HCT116 (cell line): ENCODE results near the gene SPRR2B. TPM values are rescaled to one million over a fixed set of nuclear protein-coding genes. Genes with fewer than 3 reads are reported as not detected.

Experiments used
- ATAC-seq: fragments of 200-7000 bp; cut with Tn5 transposase; 2 replicates; pipeline ENCODE4 v1.9.1; 2020; ENCODE audit warnings: mild to moderate bottlenecking, moderate library complexity
- Bru-seq: library from RNA; stranded (reverse); fragments of 400-500 nt; gene quantifications from one replicate; lab custom pipeline; 2021; lab: Mats Ljungman, UMichigan
- BruChase-seq, 2 experiments: library from RNA; stranded (reverse); fragments of 400-500 nt; gene quantifications; one replicate each; lab custom pipeline; 2021; lab: Mats Ljungman, UMichigan
- BruUV-seq: library from RNA; stranded (reverse); fragments of 400-500 nt; replicated peaks from 2 replicates; lab custom pipeline; 2021; lab: Mats Ljungman, UMichigan
- CTCF ChIA-PET: fragments of 300-600 bp; sonication (Branson Sonifier 250); formaldehyde crosslinking; loops from one replicate; lab custom pipeline; 2021; ENCODE audit warnings: antibody characterized with exemption; lab: Charles Lee
- POLR2A ChIA-PET: fragments of 300-600, 350-600 bp; sonication (Branson Sonifier 250); formaldehyde crosslinking; loops from one replicate; lab custom pipeline; 2021; ENCODE audit warnings: antibody characterized with exemption; lab: Charles Lee
- RAD21 ChIA-PET, 2 experiments: fragments of 300-600 bp; sonication (Branson Sonifier 250); formaldehyde crosslinking; loops; one replicate each; lab custom pipeline; 2023; ENCODE audit warnings: low total read pairs in 2 of 2; ENCODE audit not compliant: uncharacterized antibody in 2 of 2, unreplicated experiment in 2 of 2, low non-redundant PET in 1 of 2; lab: Charles Lee
- DNase-seq: peaks from one replicate; pipeline ENCODE4 v3.0.0-alpha.2; 2010; ENCODE audit warnings: low read depth, low spot score
- H2AFZ ChIP-seq: fragments of 200-600 bp; shearing (Covaris generic), sonication (generic); 2 replicates; pipeline ENCODE4 v1.6.1; 2017; ENCODE audit warnings: low read depth, mixed run types, mixed read lengths, antibody characterized with exemption, low read length; ENCODE audit not compliant: poor library complexity, severe bottlenecking
- H3K27ac ChIP-seq: 2 replicates; pipeline ENCODE4 v1.5.1; 2012; ENCODE audit warnings: low read depth, low read length
- H3K27me3 ChIP-seq: fragments of 200-600 bp; sonication (generic); 2 replicates; pipeline ENCODE4 v1.6.1; 2016; ENCODE audit warnings: mixed run types, low read length, mixed read lengths; ENCODE audit not compliant: insufficient read depth
- H3K36me3 ChIP-seq, 2 experiments: fragments of 200-500 bp in 1 of 2; fragments of 200-600 bp in 1 of 2; sonication (Bioruptor generic) in 1 of 2; sonication (generic) in 1 of 2; 2 replicates each; pipeline versions ENCODE4 v1.5.1 to v1.6.1; 2014 to 2016; ENCODE audit warnings: low read length in 2 of 2, inconsistent platforms in 1 of 2, mixed read lengths in 1 of 2, mixed run types in 1 of 2; ENCODE audit not compliant: insufficient read depth in 2 of 2, control insufficient read depth in 1 of 2
- H3K4me1 ChIP-seq, 2 experiments: fragments of 200-600 bp in 1 of 2; sonication (generic) in 1 of 2; 2 replicates each; pipeline versions ENCODE4 v1.5.1 to v1.6.1; 2012 to 2017; ENCODE audit warnings: low read length in 2 of 2, inconsistent platforms in 1 of 2, mild to moderate bottlenecking in 1 of 2, mixed read lengths in 1 of 2, mixed run types in 1 of 2, moderate library complexity in 1 of 2; ENCODE audit not compliant: insufficient read depth in 2 of 2, control insufficient read depth in 1 of 2
- H3K4me2 ChIP-seq: fragments of 200-600 bp; sonication (generic); 2 replicates; pipeline ENCODE4 v1.6.1; 2017; ENCODE audit warnings: mixed run types, low read length, mixed read lengths
- H3K4me3 ChIP-seq, 2 experiments: fragments of 200-600 bp in 1 of 2; sonication (generic) in 1 of 2; replicated peaks in 1 of 2; 2 replicates each; pipeline ENCODE4 v1.5.1; 2011 to 2016; ENCODE audit warnings: low read length in 2 of 2, control low read depth in 1 of 2, low read depth in 1 of 2, mild to moderate bottlenecking in 1 of 2, mixed read lengths in 1 of 2, mixed run types in 1 of 2
- H3K79me2 ChIP-seq: fragments of 200-600 bp; sonication (generic); 2 replicates; pipeline ENCODE4 v1.6.1; 2017; ENCODE audit warnings: mild to moderate bottlenecking, mixed run types, low read length, moderate library complexity, mixed read lengths; ENCODE audit not compliant: insufficient read depth
- H3K9ac ChIP-seq: fragments of 200-600 bp; sonication (generic); 2 replicates; pipeline ENCODE4 v1.6.1; 2016; ENCODE audit warnings: low read length, mixed read lengths
- H3K9me2 ChIP-seq: fragments of 200-600 bp; sonication (generic), shearing (Covaris generic); 2 replicates; pipeline ENCODE4 v1.6.1; 2017; ENCODE audit warnings: mixed run types, mild to moderate bottlenecking, moderate library complexity; ENCODE audit not compliant: insufficient read depth
- H3K9me3 ChIP-seq, 2 experiments: fragments of 200-500 bp in 1 of 2; fragments of 200-600 bp in 1 of 2; sonication (Bioruptor generic) in 1 of 2; sonication (generic) in 1 of 2; 2 replicates each; pipeline ENCODE4 v1.6.1; 2014 to 2017; ENCODE audit warnings: low read length in 2 of 2, mixed read lengths in 2 of 2, inconsistent platforms in 1 of 2, low read depth in 1 of 2, mild to moderate bottlenecking in 1 of 2, mixed run types in 1 of 2, moderate library complexity in 1 of 2; ENCODE audit not compliant: control insufficient read depth in 1 of 2, insufficient read depth in 1 of 2
- H4K20me1 ChIP-seq: fragments of 200-600 bp; sonication (generic), shearing (Covaris generic); 2 replicates; pipeline ENCODE4 v1.6.1; 2017; ENCODE audit warnings: mixed run types, mild to moderate bottlenecking, moderate library complexity; ENCODE audit not compliant: insufficient read depth
- CTCF ChIP-seq, 3 experiments: fragments of 200-600 bp in 1 of 3; sonication (generic) in 1 of 3; IDR thresholded peaks in 2 of 3; conservative IDR thresholded peaks in 1 of 3; 2 replicates each; pipeline ENCODE4 v1.5.1; 2012 to 2017; ENCODE audit warnings: low read depth in 2 of 3, low read length in 2 of 3, antibody characterized with exemption in 1 of 3, borderline replicate concordance in 1 of 3, control low read depth in 1 of 3, mild to moderate bottlenecking in 1 of 3, mixed read lengths in 1 of 3, mixed run types in 1 of 3, moderate library complexity in 1 of 3; ENCODE audit not compliant: insufficient read depth in 1 of 3
- EGR1 ChIP-seq: IDR thresholded peaks from 2 replicates; pipeline ENCODE4 v1.6.1; 2012; ENCODE audit warnings: low read depth
- EZH2 ChIP-seq: fragments of 200-600 bp; sonication (generic); IDR thresholded peaks from 2 replicates; pipeline ENCODE4 v1.6.1; 2017; ENCODE audit warnings: antibody characterized with exemption, mixed run types
- FOSL1 ChIP-seq: IDR thresholded peaks from 2 replicates; pipeline ENCODE4 v1.6.1; 2012; ENCODE audit warnings: low read depth
- JUND ChIP-seq: IDR thresholded peaks from 2 replicates; pipeline ENCODE4 v1.6.1; 2012
- RAD21 ChIP-seq: IDR thresholded peaks from 2 replicates; pipeline ENCODE4 v1.6.1; 2012; ENCODE audit warnings: low read depth, mild to moderate bottlenecking
- SIN3A ChIP-seq: IDR thresholded peaks from 2 replicates; pipeline ENCODE4 v1.6.1; 2012; ENCODE audit warnings: low read depth
- SP1 ChIP-seq: IDR thresholded peaks from 2 replicates; pipeline ENCODE4 v1.6.1; 2012; ENCODE audit warnings: low read depth
- TCF7L2 ChIP-seq: IDR thresholded peaks from 2 replicates; pipeline ENCODE4 v1.7.0; 2011; ENCODE audit warnings: borderline replicate concordance, inconsistent platforms; ENCODE audit not compliant: insufficient read depth, insufficient read length; ENCODE audit errors: extremely low read depth
- ZBTB33 ChIP-seq: IDR thresholded peaks from 2 replicates; pipeline ENCODE4 v1.6.1; 2011; ENCODE audit warnings: mild to moderate bottlenecking, low read length, moderate library complexity; ENCODE audit not compliant: insufficient replicate concordance; ENCODE audit errors: extremely low read depth
- ZFX ChIP-seq: fragments of 450-650 bp; IDR thresholded peaks from 2 replicates; pipeline ENCODE4 v1.6.1; 2017
- ZNF274 ChIP-seq: fragments of 200-500 bp; sonication (Bioruptor generic); IDR thresholded peaks from 2 replicates; pipeline ENCODE4 v1.6.1; 2014; ENCODE audit warnings: mild to moderate bottlenecking, low read depth, low read length, inconsistent platforms
- intact Hi-C: fragments of 100-400 bp; cut with micrococcal nuclease; formaldehyde crosslinking; loops from 2 replicates; pipeline ENCODE4 v1.10.0; 2022
- long read RNA-seq: library from polyadenylated mRNA; unstranded; transcript quantifications from one replicate; pipeline ENCODE4 v2.0.0, GENCODE V29; 2021; ENCODE audit not compliant: unreplicated experiment
- polyA plus RNA-seq: library from polyadenylated mRNA; unstranded; fragments of >200 nt; gene quantifications from 2 replicates; pipeline ENCODE4 v1.2.1, GENCODE V29; 2012; ENCODE audit warnings: missing spikeins
- total RNA-seq: library from RNA; stranded (reverse); gene quantifications from one replicate; pipeline ENCODE4 v1.2.1, GENCODE V29; 2021; ENCODE audit not compliant: unreplicated experiment
- TF ChIP-seq, protein P1 (sequence below): IDR thresholded peaks from 2 replicates; pipeline ENCODE4 v1.6.1; 2012; ENCODE audit warnings: low read depth

Gene SPRR2B
- total RNA-seq (not detected), Bru-seq, nascent RNA (not detected), BruChase-seq, experiment 1, labeled RNA remaining after a 6-hour chase (not detected), BruChase-seq, experiment 2, labeled RNA remaining after a 2-hour chase (not detected)
- not detected in 2 replicates for polyA plus RNA-seq
- long read RNA-seq: 0 reads

DNA sequence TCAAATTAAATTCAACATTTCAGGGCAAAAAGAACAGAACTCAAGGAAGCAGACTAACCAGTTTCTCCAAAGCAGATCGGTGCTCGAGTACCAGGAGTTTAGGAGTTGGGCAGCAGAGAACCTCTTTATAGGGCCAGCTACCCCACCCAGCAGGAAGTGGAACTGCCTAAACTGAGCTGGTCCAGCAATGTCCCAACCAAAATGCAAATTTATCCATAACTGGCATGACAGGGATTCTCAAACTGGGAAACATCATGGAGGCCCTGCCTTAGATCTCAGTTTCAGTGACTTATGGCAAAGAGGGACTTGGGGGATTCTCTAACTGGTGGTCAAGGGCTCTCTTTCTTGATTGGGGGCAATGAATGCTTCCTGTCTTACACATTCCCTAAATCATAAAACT, at the start of gene SPRR2B:
SPRR2B (minus strand) TSS at position 101 of the 400 bp plus-strand sequence. CDS start 772 bp downstream, outside the sequence.
- intact Hi-C loops: no loop called here
- BruUV-seq: no TSS peak
- ChIA-PET RAD21 (no interaction called here), CTCF (no interaction called here), POLR2A (no interaction called here)
- Histone ChIP-seq H3K4me2 (no peak within 1 kb of the TSS), H3K4me1 (no peaks in the 10 kb centered on the region), H4K20me1 (no peaks in the 10 kb centered on the region), H3K36me3 (no peaks in the 10 kb centered on the region), H3K4me3 (no peak within 1 kb of the TSS), H3K79me2 (no peaks in the 10 kb centered on the region), H3K9me2 (no peaks in the 10 kb centered on the region), H3K27me3 (peaks cover 24% of the 10 kb centered on the region), H3K9ac (no peak within 1 kb of the TSS)
- no peak for ATAC-seq
- TF ChIP-seq JUND: no peak
- TF ChIP-seq TCF7L2: no peak
- no peak for TF ChIP-seq ZBTB33
- no peak for TF ChIP-seq EZH2
- TF ChIP-seq FOSL1: no peak
- TF ChIP-seq ZNF274: no peak
- no peak for TF ChIP-seq ZFX
- no peak for TF ChIP-seq SP1
- no peak for TF ChIP-seq CTCF (IDR thresholded peaks at IDR 0.05 in 2 of 3, conservative IDR thresholded peaks at IDR 0.05 in 1 of 3; ENCODE audit: borderline replicate concordance in 1 of 3, insufficient read depth in 1 of 3, low read depth in 2 of 3, low read length in 2 of 3)
- no peak for TF ChIP-seq SIN3A
- TF ChIP-seq, protein P1, sequence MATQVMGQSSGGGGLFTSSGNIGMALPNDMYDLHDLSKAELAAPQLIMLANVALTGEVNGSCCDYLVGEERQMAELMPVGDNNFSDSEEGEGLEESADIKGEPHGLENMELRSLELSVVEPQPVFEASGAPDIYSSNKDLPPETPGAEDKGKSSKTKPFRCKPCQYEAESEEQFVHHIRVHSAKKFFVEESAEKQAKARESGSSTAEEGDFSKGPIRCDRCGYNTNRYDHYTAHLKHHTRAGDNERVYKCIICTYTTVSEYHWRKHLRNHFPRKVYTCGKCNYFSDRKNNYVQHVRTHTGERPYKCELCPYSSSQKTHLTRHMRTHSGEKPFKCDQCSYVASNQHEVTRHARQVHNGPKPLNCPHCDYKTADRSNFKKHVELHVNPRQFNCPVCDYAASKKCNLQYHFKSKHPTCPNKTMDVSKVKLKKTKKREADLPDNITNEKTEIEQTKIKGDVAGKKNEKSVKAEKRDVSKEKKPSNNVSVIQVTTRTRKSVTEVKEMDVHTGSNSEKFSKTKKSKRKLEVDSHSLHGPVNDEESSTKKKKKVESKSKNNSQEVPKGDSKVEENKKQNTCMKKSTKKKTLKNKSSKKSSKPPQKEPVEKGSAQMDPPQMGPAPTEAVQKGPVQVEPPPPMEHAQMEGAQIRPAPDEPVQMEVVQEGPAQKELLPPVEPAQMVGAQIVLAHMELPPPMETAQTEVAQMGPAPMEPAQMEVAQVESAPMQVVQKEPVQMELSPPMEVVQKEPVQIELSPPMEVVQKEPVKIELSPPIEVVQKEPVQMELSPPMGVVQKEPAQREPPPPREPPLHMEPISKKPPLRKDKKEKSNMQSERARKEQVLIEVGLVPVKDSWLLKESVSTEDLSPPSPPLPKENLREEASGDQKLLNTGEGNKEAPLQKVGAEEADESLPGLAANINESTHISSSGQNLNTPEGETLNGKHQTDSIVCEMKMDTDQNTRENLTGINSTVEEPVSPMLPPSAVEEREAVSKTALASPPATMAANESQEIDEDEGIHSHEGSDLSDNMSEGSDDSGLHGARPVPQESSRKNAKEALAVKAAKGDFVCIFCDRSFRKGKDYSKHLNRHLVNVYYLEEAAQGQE: no peak
- TF ChIP-seq EGR1: no peak
- no peak for TF ChIP-seq RAD21
- TF ChIP-seq, all 23 proteins: peak for 0
- no peak within 1 kb of the TSS for H2AFZ ChIP-seq
- no peak for DNase-seq
- H3K27ac ChIP-seq: no peak within 1 kb of the TSS
- no peaks in the 10 kb centered on the region for H3K9me3 ChIP-seq
